CD4-positive, alpha-beta T cell treated with Interleukin-17A for 1 hour (primary cell): Measurements from ENCODE around the gene CTNNA1.

ENCODE experiments used
- DNase-seq: peaks from one replicate; pipeline ENCODE4 v3.0.0-alpha.2; 2020

The CTNNA1 gene

DNA sequence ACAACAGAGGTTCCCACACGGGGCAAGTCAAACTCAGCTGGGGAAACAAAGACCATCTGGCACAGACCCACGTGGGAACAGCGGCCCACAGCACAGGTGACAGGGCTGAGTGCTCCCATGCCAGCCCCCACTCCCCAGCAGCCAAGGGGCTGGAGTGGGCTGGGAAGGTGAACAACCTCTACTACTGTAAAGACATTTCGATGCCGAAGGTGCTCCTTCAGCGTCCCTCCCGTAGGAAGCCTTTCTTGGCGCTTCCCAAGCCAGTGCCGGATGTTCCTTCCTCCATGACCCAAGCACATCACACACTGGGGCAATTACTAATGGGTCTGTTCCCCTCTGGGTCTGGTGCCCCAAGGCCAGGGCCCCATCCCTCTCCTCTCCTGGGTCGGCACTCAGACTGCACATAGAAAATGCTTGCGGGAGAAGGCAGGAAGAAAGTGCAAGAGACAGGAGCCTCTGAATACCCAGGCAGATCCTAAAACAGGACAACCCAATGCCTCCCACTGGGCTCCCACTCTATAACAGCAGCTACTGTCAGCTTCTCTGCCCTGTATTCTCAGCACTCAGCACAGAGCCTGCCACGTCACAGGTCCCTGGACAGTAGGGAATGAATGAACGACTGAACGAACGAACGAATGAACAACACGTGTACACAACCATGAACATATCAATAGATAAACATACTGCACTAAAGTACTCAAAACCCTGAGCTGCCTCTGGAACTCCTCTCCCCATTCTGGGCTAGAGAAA lies 198.9 kb downstream of the CTNNA1 start:
- DNase-seq = no peak

DNA sequence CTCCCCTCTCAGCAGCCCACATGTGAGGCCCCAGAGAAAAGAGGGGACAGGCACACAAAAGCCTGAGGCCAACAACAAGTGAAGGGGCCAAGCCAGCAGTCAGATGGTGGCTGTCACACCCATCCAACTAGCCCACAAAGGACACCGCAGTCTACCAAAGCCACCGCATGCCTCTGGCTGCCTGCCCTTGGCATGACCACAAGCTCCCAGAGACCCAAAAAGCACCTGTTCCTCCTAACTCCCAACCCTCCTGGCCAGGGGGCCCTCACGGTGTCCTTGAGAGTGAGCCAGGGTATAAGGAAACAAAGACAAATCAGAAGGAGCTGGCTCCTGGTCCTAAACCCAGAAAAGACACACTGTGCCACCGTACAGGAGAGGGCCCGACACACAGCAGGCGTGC lies 199.7 kb downstream of the CTNNA1 start:
- no peak for DNase-seq

DNA sequence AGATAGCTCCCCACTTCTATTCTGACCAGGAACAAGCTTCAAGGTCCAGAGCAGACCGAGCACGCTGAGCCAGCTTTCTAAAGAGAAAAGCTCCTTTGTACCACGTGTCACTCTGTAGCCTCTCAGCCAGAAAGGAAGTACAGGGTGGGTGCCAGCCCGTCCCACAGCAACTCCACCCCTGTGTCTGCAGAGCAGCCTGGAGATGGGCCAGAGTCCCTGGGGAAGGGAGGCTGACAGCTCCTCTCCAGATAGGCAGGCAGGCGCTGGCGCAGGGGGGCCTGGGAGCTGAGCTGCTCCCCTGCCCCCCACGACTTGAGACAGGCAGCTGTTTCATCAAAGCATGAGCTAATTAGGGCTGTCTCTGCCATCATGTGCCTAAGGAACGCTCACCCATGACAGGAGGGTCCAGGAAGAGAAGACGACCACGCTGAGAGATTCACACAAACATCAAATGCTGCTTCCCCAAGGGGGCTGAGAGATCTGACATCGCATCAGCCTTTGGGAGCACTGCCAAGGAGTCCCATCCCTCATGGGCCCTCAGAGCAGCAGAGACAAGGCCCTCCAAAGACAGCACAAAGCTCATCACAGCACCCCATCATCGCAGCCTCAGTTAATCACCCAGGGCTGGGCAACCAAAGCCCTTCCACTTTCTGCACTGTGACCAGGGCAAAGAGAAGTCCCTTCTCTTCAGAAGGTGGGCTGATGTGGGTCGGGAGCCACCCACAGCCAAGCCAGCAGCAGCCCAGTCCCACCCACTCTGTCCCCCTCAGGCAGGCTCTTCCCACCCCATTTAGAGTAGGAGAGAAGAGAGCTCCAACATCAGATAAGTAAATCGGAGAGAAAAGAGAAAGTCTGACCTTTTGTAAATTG lies 200.4 kb downstream of the CTNNA1 start:
- peak; percentile 21 for DNase-seq

DNA sequence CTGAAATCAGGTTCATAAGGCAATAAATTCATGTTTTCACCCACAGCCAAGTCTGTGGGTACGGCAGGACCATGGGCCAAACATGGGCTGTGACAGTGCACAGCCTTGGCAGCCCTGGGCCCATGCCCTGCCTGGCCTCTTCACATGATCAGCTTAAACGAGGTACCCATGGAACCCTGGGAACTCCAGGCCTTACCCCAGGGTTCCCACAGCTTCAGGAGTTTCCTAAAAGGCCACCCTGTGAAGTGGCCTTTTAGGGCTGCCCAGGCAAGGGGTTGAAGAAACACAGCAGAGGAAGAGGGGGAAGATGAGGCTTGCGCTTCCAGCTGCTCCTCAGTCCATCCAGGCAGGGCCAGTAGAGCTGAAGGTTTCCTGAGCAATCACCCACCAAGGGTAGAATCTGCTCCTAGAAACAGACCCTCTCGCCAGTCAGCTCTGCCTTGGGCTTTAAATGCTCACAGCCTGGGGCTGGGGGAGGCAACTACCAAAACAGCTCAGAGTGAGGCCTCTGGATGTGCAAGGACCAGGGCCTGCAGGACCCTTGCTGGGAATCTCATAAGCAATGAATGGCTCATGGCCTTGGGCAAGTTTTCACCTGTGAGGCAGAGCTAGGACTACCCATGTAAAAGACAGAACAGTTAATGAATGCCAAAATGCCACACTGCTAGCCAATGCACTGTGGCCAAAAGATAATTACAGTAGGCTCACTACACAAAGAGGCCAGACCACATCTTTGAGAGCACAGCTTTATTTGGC lies 201.2 kb downstream of the CTNNA1 start:
- DNase-seq = no peak

DNA sequence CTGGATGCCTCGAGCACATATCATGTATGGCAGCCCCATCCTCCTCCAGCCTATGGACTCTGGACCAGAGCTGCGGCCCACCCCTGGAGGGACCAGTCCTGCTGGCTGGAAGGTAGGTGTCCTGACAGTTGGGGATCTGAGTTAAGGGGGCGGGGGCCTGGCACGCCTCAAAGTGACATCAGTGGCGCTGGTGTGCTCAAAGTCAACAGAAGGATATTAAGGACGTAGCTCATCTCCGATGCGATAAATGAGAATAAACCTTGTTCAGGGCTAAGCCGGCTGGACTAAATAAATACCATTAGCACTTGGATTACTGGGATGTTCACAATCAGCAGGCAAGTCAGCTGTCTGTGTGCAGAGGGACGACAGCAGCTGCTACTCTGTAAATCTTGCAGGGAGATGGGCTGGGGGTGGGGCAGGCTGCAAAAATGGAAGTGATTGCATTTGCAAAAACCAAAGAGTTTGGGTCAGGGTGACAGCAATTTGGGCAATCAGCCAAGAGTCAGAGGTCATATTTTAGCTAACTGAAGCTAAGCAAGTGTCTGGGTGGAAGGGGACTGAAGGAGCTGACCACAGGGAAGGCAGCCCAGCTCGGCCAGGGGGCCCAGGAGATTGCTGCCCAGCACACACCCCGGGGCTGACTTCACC lies 201.9 kb downstream of the CTNNA1 start:
- no peak for DNase-seq

DNA sequence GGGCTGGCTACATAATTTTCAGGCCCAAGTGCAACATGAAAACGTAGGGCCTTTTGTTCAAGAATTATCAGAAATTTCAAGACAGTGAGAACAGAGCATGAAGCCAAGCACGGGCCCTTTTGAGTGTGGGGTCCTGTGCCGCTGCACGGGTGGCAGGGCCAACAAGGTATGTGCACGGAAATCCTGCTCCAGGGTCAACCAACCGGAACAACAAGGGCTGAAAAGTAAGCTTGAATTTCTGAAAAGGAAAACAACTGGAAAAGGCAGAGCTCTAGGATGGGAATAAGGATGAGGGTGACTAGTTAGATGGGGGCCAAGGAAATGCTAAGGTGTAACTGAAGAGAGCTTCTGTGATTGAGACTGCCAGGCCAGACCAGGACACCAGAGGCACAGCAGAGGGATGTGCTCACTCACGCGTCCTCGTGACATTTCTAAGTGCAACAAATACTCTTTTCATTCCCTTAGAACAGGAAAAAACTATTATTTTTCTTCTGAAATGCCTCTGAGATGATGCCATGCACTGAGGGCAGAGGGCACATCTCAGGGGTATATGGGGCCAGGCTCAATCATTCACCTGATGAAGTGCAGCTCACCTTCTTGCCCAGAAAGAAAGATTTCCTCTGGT lies 202.6 kb downstream of the CTNNA1 start:
- no peak for DNase-seq

DNA sequence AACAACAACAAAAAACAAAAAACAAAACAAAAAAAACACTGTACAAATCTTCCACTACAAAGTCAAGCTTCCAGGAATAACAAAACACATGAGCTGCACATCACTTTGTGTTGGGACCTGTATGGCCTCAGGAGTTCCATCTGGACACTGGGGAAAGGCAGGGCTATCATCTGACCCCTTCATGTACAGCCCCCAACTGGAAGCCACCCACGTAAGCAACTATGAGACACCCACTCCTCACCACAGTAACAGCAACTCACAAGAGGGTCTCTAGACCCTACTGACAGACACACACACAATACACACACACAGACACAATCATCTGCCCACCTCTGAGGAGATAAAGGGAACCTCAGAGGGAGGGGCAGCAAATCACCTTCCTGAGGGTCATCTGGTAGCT lies 203.6 kb downstream of the CTNNA1 start:
- DNase-seq = no peak

DNA sequence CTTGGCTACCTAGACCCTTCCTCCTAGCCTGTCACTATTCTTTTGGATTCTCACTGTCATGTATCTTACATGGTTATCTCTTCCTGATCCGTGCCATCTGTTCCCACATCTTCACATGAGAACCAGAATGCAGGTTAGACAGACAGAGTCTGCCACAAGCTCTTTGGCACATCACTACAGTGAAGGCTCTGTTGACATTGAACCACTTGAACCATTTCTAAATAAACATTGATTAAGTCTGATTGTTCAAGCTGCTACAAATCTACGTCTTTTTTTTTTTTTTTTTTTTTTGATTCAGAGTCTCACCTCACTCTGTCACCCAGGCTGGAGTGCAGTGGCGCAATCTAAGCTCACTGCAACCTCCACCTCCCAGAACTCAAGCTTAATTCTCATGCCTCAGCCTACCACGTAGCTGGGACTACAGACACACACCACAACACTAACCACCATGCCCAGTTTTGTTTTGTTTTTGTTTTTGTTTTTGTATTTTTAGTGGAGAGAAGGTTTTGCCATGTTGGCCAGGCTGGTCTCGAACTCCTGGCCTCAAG lies 207.0 kb downstream of the CTNNA1 start:
- DNase-seq = no peak

DNA sequence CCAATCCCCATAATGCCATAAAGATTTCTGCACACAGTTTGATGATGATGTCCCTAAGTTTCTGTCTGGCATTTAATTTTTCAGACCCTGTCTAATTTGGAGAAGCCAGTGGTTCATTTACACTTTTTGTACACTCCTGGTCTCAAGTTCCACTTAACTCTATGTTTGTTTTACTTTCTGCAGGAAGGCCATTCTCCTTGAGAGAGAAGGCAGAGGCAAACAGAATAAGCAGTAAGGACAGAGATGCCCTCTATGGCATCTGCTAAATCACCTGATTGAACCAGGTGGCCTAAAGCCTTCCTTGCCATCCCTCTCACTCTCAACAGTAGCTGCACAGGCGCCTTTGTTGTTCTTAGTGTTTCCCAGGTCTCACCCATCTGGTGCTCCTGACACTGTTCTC lies 208.0 kb downstream of the CTNNA1 start:
- DNase-seq = no peak

DNA sequence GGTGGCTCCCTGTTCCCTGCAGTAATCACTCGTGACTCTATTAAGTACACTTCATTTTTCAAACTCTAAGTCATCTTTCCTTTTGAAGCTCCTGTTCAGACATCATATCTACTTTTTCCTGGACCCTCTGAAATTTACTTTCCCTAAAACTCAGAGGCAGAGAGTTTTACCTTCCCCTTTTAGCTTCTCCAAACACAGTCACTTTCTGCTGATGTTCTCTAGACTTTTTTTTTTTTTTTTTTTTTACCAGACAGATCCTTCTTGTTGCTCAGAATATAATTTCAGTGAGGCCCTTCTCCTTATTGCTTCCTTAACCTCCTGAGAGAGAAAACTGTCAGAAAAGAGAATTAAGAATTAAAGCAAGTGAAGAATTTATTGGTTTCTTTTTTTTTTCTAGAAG lies 208.5 kb downstream of the CTNNA1 start:
- DNase-seq = no peak

DNA sequence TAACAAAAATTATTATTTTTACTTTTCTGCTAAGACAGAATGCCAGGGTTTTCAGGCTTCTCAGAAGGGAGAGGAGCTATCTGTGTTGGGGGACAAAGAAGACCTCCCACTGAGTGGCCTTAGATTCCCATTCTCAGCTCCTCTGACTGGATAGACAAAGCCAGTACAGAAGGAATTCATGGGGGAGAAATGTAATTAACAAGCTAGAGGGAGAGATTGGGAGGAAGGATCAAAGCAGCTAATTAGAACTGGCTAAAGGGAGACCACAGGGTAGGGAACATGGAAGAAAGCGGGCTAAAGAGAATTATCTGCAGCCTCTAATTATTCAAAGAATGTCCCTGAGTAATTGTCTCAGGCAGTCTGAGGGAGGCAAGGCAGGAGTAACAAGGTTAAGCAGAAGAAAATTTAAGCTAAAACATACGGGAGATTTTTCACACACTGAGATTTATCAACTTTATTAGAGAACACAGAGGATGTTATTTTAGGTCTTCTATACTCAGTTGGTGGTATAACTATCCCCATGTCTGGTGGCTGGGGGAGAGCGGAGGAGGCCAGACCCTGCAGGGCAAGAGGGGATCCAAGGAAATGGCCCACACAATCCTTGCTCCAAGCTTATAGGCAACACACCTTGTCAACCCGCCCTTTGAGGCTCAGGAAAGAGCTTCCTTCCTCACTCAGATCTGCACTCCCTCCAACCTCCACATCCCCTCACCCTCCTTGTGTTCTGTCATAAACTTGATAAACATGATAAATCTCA lies 209.6 kb downstream of the CTNNA1 start:
- no peak for DNase-seq

DNA sequence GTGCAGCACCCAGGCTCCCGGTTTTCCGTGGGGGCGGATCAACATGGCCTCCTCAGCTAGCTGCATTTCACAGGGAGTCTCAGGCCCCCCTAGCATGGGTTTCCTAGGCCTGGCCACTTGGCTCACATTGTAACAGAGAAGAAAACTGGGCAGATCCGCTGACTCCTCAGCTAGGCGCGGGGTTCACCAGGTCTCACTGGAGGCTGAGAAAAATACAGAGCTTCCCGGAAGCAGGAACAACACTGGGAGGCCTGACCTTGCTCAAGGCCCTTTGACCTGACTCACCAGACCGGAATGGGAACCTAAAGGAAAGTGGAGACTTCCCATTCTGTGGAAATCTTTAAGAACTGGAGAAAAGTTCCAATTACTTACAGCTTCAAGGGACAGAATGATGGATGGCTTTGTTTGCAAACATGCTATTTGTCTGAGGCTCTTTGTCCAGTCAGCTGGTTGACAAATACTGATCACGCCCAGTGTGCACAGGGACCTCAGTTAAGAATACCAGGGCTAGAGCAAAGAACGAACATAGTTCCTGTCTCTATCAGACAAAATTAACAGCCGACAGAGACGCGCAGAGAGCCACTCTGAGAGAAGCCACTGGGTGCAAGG lies 210.6 kb downstream of the CTNNA1 start:
- DNase-seq = no peak

DNA sequence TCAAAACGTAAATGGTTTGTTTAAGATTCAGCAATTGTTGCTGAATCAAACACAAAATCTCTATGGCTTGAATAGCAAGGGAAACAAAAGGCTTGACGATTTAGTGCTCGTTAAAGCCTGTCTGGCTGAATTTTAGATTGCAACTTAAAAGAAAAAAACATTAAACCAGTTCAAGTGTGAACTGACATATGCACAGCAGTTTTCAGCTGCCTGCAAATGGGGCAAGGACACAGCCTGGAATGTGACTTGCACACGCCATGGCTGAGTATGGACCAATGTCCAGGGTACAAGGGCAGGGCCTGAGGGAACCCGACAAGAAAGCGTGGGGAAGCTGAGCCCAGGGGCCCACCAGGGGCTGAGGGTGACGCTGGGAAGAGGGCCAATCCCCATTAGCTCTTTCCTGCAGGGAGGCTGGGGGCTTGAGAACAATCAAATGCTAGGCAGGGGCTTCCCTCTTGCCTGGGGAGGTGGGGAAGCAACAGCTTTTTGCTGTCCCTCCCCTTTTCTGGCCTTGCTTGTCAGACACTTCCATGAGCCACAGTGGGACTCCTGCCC lies 211.5 kb downstream of the CTNNA1 start:
- DNase-seq = no peak

DNA sequence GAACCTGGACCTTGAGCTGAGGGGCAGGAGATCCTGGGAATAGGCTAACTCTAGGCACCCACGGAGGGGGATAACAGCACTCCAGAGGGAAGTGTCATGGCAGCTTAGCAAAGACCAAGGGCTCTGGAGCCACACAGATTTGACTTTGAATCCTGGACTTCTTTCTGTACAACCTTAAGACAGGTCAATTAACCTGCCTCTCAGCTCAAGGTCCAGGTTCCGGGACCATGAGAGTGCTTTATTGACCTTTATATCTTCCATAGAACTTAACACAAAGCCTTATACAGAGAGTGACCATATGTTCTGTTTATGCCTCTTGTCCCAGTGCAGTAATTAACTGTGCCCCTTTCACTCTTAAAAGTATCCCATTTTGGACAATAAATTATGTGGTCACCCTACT lies 212.4 kb downstream of the CTNNA1 start:
- no peak for DNase-seq

DNA sequence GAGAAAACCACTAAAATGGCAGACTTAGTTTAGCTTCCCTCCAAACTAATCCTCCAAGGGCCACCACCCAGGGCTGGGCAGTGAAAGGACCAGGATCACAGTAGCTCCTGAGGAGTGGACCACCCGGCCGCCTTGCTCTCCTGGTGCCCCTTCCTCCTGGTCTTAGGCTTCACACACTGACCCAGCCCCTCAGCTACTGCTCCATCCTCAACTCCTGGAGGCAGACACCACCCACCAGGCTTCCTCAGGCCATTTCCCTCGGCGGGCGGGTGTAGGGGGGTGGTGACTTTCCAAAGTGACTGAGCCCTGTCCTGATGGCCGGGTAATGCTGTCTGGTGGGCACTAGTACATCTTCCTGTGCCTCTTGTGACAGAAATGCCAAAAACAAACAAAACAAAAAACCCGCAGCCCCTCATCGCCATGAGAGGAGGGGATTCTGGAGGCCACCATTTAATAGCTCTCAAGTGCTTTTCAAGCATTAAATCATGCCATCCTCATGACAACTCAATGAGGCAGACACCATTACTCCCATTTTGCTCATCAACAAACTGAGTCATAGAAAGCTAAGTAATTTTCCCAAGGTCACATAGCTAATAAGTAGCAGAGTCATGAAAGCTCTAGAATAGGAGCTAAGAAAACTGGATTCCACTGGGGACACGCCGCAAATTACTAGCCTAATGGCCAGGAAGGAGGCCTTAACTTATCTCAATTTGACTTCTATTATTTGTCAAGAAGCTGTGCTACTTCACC lies 213.2 kb downstream of the CTNNA1 start:
- no peak for DNase-seq

DNA sequence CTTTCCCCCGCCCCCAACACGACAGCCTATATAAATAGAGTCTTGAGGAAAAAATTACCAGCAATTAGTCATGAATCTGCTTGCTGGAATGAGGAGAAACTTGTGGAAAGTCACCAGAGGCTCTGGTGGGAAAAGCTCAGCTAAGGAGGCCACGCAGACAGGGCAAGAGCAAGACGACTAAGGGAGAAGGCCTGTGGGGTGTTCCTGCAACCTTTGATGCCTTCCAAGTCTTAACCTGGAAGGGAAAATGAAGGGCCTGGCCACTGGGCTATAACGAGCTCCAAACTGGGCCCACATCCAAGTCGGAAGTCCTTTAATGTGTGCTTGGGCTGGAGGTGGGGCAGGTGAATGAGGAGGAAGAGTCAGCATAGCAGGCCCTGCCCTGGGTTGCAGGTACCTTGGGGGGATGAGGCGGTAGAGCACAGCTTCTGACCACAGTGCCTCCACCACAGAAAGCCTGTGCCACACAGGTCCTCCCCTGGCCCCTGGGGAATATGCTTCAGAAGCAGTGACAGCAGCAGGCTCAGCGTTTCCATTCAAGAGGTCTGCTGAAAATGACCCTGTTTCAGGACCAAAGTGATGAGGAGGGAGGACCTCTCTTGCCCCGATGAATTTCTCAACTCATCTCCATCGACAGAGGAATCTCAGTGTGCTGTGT lies 214.7 kb downstream of the CTNNA1 start:
- no peak for DNase-seq

DNA sequence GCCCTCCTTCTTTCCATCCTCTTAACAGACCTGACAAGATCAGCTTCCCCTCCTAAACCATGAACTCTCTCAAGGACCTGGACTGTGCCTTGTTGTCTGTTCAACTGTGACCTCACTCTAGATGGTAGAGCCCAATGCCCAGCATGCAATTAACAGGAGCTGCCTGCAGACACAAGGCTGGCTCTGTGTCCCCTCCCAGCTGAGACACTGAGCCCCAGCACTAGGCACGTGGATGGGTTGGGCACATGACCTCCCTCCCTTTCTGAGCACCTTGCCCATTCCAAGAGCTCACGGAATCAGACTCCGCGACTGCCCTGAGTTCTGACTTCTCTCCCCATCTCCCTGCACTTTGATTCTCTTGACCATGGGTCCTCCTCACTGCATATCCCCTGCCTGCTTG lies 215.4 kb downstream of the CTNNA1 start:
- DNase-seq = no peak

DNA sequence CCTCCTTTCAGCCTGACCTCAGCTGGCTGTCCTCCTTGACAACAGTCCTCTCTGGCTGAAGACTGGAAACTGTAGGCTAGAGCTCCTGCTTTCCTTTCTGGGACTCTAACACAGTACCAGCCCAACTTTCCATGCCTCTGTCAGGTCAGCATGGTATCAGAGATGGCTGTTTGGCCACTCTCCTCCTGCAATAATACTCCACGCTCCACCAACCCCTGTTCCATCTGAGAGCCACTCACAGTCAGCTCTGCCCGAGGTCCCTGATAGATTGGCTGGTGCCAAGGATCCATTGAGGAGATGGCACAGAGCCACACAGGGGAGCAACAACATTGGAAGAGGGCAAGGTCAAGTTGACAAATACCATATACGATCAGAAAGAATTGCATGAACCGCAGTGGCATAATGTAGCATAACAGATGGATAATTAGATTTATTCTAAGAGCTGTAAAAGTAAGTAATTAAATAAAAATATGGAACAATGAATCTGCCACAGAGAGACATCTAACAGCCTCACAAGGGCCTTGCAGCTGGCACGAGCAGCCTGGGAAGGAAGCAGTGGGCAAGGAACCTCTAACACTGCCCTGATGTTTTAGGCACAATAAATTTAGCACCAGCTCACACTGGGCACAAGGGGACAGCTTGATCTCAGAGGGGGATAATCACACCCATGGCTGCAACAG lies 216.2 kb downstream of the CTNNA1 start:
- no peak for DNase-seq

DNA sequence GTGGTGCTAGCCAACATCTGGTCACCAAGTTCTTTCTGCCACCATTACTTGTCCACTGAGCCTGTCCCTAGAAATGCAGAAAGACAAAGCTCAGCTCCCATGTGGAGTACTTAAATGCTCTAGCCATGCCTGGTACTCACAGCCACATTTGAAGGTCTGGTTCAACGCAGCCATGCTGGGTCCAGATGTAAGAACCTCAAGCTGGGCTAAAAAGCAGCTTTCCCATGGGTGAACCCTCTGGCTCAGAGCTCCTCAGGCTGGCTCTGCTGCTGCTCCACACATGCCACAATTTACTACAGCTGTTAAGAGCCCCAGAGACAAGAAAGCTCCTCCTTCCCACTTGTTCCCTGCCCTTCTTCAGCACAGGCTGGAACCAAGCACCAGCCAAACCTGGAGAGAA lies 219.0 kb downstream of the CTNNA1 start:
- no peak for DNase-seq
